WTC11 (cell line): ENCODE results near the gene YY1AP1. TPM values are rescaled to one million over a fixed set of nuclear protein-coding genes. Genes with fewer than 3 reads are reported as not detected.

Experiments
- FOXP1 ChIP-seq: sonication (generic); formaldehyde crosslinking; IDR thresholded peaks from 2 replicates; pipeline ENCODE4 v1.8.0; 2022; ENCODE audit warnings: missing genetic modification reagents, mild to moderate bottlenecking, moderate library complexity, borderline replicate concordance
- JAZF1 ChIP-seq: fragments of 250-450 bp; sonication (Bioruptor Pico); IDR thresholded peaks from 2 replicates; pipeline ENCODE4 v1.9.0; 2021; ENCODE audit warnings: moderate library complexity, mild to moderate bottlenecking, inconsistent platforms
- SMAD3 ChIP-seq: sonication (generic); formaldehyde crosslinking; IDR thresholded peaks from 2 replicates; pipeline ENCODE4 v1.8.0; 2022; ENCODE audit warnings: missing genetic modification reagents, mild to moderate bottlenecking, borderline replicate concordance
- ZNF138 ChIP-seq: sonication (generic); formaldehyde crosslinking; conservative IDR thresholded peaks from 2 replicates; pipeline ENCODE4 v1.8.1; 2022; ENCODE audit warnings: mild to moderate bottlenecking, moderate library complexity, missing genetic modification reagents
- ZNF423 ChIP-seq: fragments of 250-450 bp; sonication (Bioruptor Pico); IDR thresholded peaks from 2 replicates; pipeline ENCODE4 v2.1.2; 2022; ENCODE audit warnings: mild to moderate bottlenecking, moderate library complexity
- total RNA-seq: library from RNA; stranded (reverse); gene quantifications from 3 replicates; pipeline ENCODE4 v1.2.3, GENCODE V29; 2021

The YY1AP1 gene
- total RNA-seq, 1 experiment from 2014 or later: 45.0 TPM

DNA sequence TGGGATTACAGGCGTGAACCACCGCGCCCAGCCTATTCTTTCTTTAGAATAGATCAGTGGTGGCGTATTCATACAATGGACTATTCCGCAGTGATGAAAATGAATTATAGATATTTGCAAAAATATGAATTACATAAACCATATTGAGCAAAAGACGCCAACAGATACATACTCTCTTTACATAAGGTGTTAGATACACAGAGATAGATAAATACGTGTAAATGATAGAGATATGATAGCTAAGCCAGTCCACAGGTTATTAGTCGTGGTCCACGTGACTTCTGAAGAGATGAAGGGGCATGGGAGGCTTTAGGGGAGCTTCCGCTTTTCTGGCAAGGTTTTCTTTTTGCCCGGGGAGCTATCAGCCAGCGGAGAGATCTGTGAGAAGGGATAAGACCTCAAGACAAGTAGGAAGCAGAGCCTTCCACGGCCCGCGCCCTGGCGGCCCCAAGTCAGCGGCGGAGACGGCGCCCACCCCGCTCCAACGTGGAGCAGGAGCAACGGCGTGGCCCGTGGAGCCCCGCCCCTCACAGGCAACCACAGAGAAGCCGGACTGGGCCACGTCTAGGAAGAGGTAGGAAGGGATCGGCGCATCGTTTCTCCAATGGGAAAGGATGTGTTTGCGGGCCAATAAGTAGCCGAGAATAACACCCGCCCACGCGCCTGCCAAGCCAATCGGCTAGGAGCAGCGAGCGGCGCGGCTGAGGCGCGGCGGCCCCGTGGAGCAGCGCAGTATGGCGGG is 78.9 kb downstream of the YY1AP1 start, which contains the start of gene MSTO1 (continued):
- TF ChIP-seq JAZF1 (CRISPR knock-in tag) (no peak), FOXP1 (CRISPR knock-in tag) (no peak), ZNF423 (no peak), SMAD3 (CRISPR knock-in tag) (no peak), ZNF138 (CRISPR knock-in tag) (no peak)
- TF ChIP-seq, all 79 proteins: peak for 9

Other genes starting within 250 kb of the YY1AP1 start
- gene ASH1L, start 126.0 kb downstream of the YY1AP1 start, total RNA-seq: 26.6 to 29.3 TPM (median 27.0 TPM) in 3 replicates
- gene MSTO1, start 78.6 kb downstream of the YY1AP1 start, total RNA-seq: 44.6 to 61.7 TPM (median 46.3 TPM) in 3 replicates
- gene DAP3, start 317 bp upstream of the YY1AP1 start, total RNA-seq: 107 to 125 TPM (median 109 TPM) in 3 replicates
- gene GON4L, start 168.4 kb upstream of the YY1AP1 start, total RNA-seq: 44.6 to 54.4 TPM (median 46.6 TPM) in 3 replicates
- 6.1 to 8.9 TPM (median 7.5 TPM) in 3 replicates for gene SYT11, start 170.8 kb upstream of the YY1AP1 start, total RNA-seq
- gene RIT1, start 222.6 kb upstream of the YY1AP1 start, total RNA-seq: 25.1 to 29.3 TPM (median 27.2 TPM) in 3 replicates
- 46.0 to 64.4 TPM (median 59.8 TPM) in 3 replicates for gene KHDC4, start 245.6 kb upstream of the YY1AP1 start, total RNA-seq